Stimulated activated CD4-positive, alpha-beta T cell treated with anti-CD3 and anti-CD28 coated beads, Interleukin-1b, Interleukin-23, amount 100 ng/mL, for 4 hours (primary cell): Measurements from ENCODE around the gene SPG7.

Experiments used
- DNase-seq, 2 donors: peaks; one replicate each; pipeline ENCODE4 v3.0.0-alpha.2; 2020; ENCODE audit warnings: low read depth in 2 of 2

SPG7 gene

DNA sequence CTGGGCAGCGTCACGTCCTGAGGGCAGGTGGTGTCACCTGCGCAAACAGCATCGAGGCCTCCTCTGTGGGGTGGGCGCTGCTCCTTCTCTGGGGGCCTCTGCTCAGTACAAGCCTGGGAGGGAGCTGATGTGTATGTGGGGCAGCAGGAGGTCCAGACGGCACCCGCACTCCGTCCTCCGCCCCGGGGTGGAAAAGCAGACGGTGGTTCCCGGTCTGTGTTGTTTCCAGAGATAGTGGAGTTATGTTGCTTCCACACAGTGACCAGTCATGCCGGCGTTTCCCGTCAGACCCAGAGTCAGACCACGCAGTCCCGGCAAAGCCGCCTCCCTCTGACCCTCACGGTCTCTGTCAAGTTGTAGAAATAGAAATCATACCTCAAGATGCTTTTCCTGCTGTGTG, 38.6 kb downstream of the SPG7 start:
- no peak for DNase-seq

DNA sequence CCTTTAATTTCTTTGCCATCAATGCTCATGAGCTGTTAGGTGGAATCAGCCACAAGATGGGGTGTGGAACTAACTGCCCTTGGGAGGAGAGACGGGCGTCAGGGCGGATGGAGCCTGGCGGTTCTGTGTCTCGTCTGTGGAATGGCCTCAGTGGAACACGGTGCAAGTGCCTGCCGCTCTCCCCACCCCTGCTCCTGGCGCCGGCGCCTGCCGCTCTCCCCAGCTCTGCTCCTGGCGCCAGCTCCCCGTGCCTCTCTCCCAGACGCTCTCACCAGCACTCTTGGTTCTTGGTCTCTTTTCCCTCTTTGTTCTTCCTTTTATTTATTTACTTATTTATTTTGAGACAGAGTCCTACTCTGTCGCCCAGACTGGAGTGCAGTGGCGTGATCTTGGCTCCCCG, 39.1 kb downstream of the SPG7 start:
- DNase-seq: no peak

DNA sequence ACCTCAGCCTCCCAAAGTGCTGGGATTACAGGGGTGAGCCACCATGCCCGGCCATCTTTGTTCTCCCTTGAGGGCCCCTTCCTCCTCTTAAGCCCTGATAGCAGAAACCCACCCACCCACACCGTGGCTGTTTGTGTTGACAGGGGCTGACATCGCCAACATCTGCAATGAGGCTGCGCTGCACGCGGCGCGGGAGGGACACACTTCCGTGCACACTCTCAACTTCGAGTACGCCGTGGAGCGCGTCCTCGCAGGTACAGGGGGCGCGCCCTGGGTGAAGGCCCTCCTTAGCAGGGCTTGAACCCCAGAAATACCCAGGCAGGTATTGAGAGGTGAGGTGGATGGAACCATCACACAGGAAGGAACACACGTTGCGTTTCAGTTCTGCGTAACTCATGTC, 39.7 kb downstream of the SPG7 start:
- no peak for DNase-seq

DNA sequence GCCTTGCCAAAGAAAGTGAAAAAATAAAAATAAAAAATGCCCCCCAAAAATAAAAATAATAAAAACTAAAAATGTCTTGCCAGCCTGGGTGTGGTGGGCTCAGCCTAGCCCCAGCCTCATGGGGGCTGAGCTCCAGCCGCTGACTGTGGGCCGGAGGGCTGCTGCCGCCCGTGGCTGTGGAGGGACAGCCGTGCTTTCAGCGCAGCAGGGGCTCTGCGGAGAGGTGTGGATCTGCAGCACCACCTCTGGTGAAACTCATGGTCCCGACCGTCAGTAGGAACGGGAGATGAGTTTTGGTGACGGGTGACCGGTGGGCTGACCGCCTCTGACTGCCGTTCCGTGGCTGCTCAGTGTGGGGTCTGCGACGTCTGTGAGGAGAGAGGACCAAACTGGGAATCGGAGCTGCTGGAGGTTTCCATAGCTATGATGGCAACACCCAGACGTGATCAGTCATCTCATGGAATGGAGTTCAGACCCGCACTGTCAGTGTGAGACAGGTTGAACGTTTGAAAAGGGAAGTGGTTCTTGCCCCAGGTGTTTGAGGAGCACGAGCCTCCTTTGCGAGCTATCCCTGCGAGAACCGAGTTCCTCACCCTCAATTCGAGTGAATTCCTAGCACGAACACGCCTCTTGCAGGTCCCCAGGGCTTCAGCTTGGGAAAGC, 40.3 kb downstream of the SPG7 start:
- no peak for DNase-seq

DNA sequence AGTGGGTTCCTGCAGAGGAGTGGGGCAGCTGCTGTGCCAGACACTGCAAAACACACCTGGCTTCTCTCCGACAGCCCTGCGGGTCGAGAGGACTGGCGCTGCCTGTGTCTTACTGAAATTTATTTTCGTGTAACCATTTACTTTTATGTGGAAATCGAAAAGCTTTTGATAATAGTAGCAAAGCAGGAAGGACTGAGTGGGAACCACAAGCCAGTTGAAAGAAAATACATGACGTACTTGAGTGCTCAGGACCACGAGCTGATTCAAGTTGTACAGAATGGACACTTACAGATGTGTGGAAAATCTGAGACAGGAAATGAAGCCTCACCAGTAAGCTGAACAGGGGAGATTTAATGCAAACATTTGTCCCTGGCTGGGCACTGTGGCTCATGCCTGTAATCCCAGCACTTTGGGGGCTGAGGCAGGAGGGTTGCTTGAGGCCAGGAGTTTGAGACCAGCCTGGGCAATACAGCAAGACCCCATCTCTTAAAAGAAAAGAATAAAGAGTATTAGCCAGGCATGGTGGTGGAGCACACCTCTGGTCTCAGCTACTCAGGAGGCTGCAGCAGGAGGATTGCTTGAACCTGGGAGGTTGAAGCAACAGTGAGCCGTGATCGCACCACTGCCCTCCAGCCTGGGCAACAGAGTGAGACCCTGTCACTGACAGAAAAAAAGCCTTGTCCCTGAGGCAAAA, 41.0 kb downstream of the SPG7 start:
- no peak for DNase-seq

- DNase-seq: no peak
Observed at GRCh38 chr16:89550421-89551007, 42.3 kb downstream of the SPG7 start.

GRCh38 chr16:89552329-89552728, 44.1 kb downstream of the SPG7 start:
- DNase-seq: no peak

- no peak for DNase-seq
Observed at GRCh38 chr16:89552913-89553312, 44.7 kb downstream of the SPG7 start.

- no peak for DNase-seq
Observed at GRCh38 chr16:89553733-89554132, 45.5 kb downstream of the SPG7 start.

- DNase-seq: no peak
Observed at GRCh38 chr16:89554343-89554742, 46.1 kb downstream of the SPG7 start.

DNA sequence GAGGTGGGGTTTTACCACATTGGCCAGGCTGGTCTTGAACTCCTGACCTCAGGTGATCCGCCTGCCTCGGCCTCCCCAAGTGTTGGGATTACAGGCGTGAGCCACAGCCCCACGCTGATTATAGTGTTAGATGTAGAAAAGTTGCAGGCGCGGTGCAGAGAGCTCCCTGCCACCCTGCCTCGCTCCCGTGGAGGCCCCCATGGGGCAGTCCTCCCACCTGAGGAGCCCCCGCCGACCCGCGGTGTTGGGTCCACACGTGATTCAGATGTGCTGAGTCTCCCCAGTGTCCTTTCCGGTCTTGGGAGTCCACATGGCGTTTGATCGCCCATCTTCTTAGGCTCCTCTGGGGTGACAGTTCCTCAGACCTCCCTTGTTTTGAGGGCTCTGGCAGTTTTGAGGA, 47.1 kb downstream of the SPG7 start:
- DNase-seq: no peak

DNA sequence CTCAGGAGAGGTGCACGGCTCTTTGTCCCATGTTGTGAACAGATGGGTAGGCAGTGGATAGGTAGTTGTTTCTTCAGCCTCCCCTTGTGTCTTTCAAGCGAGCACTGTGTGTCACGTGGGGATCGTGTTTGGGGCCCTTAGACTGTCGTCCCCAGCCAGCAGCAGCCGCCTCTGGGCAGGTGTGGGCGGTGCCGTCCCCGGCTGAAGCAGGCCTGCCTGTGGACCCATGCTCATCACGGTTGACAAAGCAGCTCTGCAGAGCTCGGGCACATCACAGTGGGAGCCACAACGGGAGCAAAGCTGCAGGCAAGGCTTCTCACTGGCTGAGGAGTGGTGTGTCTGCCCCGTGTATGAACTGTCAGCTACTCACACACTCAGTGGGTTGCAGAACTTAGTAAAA, 47.6 kb downstream of the SPG7 start:
- no peak for DNase-seq

- peak; percentile 79 to 86 for DNase-seq
Observed at GRCh38 chr16:89556750-89557689, 48.8 kb downstream of the SPG7 start.

DNA sequence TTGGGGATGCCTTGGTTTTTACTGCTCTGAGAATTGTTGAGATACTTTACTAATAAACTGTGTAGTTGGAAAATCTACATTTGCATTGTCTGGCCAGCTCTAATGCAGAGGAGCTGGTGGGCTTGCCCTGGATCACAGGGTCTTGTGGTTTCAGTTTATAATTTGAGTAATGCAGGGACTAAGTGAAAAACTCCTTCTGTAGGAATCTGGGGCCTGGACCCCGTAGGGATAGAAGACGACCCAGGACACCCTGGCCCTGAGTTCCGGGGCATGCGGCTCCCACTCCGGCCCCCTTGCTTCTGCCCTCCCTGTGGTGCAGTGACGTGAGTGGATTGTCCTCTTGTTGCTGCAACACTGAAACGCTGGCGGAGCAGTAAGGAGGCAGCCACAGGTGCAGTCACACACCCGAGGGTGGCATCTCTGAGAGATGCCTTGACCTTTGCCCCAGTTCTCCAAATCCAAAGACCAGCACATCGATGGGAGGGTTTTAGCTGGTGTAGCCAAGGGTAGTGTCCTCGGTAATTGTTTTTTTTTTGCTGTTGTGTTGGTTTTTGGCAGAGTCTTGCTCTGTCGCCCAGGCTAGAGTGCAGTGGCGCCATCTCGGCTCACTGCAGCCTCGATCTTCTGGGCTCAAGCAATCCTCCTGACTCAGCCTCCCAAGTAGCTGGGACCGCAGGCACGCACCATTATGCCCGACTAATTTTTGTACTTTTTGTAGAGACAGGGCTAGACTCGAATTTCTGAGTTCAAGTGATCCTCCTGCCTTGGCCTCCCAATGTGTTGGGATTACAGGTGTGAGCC, 49.7 kb downstream of the SPG7 start:
- DNase-seq: no peak

DNA sequence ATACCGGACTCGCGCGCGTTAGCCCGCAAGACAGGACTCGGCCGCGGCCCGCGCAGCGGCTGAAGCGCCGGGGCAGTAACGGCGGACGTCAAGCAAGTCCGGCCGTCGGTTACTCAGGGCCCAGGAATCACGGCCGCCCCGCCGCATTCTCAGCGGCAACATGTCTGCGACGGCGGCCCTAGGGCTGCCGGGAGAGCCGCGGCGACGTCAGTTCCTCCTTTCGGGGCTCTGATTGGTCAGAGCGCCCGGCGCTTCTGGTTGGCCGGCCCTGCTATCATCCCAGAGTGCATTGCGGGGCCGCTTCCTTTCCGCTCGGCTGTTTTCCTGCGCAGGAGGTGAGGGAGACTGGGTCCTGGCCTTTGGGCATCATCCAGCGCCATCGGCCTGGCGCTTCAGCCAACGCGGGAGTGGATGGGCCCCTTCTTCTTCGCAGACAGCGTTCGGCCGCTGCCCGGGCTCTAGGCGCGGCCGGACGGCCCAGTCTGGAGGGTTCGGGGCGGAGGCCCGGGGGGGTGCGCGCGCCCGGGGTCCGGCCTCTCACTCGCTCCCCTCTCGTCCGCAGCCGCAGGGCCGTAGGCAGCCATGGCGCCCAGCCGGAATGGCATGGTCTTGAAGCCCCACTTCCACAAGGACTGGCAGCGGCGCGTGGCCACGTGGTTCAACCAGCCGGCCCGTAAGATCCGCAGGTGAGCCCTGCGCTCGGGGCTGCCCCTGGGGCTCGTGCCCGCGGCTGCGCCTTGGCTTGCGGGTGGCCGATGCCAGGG, 52.4 kb downstream of the SPG7 start, which contains the start of gene RPL13:
Gene RPL13, plus strand, starts transcription at position 305 of the 764 bp plus-strand sequence. Its CDS starts 278 bp downstream, at position 583.
- peak; percentile 87 for DNase-seq

DNA sequence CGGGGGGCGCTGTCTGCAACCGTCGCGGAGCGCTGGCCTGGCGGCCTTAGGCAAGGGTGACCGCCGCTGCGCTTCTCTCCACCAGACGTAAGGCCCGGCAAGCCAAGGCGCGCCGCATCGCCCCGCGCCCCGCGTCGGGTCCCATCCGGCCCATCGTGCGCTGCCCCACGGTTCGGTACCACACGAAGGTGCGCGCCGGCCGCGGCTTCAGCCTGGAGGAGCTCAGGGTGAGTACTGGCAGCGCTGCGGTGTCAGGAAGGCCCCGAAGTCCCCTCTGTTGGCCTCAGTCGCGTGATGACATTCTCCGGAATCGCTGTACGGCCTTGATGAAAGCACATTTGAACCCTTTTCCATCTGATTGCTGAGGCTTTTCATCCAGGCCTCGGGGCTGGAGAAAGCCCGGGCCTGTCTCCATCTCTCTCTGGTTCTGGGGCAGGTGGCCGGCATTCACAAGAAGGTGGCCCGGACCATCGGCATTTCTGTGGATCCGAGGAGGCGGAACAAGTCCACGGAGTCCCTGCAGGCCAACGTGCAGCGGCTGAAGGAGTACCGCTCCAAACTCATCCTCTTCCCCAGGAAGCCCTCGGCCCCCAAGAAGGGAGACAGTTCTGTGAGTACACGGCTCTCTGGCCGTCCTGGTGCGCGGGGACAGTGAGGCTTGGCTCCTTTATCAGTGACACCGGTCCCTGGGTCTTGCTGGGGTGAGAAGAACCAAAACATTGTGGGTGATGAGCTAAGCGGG, 53.1 kb downstream of the SPG7 start:
- no peak for DNase-seq

DNA sequence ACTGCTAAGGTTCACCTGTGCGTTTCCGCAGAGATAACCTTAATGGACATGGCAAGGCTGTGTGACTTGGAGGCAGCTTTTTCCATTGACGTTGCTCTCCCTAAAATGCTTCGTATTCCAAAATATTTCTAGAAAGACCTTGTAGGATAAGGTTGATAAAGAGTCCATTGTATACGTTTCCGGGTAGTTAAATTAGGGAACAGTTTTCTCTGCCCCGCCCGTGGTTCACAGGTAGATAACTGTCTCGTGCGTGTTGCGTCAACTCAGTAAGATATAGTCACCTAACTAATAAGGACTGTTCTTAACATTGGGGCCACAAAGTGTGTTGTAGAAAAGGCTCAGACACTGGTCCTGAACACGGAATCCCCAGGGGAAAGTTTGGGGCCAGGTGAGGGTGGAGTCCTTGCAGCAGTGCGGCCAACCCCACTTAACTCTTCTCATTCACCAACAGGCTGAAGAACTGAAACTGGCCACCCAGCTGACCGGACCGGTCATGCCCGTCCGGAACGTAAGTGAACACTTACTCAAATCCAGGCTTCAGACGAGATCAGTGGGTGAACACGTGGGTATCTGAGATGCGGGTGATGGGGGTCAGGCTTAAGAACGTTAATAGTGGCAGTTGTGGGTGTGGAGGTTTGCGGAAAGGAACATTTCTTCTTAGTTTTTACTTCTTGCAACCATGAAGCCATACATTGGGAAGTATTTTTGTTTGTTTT, 53.8 kb downstream of the SPG7 start:
- no peak for DNase-seq

DNA sequence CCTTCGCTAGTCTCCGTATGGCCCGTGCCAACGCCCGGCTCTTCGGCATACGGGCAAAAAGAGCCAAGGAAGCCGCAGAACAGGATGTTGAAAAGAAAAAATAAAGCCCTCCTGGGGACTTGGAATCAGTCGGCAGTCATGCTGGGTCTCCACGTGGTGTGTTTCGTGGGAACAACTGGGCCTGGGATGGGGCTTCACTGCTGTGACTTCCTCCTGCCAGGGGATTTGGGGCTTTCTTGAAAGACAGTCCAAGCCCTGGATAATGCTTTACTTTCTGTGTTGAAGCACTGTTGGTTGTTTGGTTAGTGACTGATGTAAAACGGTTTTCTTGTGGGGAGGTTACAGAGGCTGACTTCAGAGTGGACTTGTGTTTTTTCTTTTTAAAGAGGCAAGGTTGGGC, 54.7 kb downstream of the SPG7 start:
- no peak for DNase-seq
